Smooth muscle cell (in vitro differentiated cells): Measurements from ENCODE around the gene PDLIM4. TPM values are rescaled to one million over a fixed set of nuclear protein-coding genes. Genes with fewer than 3 reads are reported as not detected.

ENCODE experiments used
- DNase-seq: peaks from one replicate; lab custom pipeline; 2025; ENCODE audit not compliant: unreplicated experiment; lab: John Stamatoyannopoulos, UW
- H2AFZ ChIP-seq: fragments of 200-600 bp; sonication (generic); 2 replicates; pipeline ENCODE4 v1.6.0; 2016; ENCODE audit warnings: antibody characterized with exemption, low read depth, mild to moderate bottlenecking
- H3F3A ChIP-seq: fragments of 200-600 bp; sonication (generic); 2 replicates; pipeline ENCODE4 v1.6.0; 2017; ENCODE audit warnings: antibody characterized with exemption, low read depth
- H3K27ac ChIP-seq: fragments of 200-600 bp; sonication (generic); 2 replicates; pipeline ENCODE4 v1.5.1; 2016; ENCODE audit warnings: low read depth, mild to moderate bottlenecking
- H3K27me3 ChIP-seq: fragments of 200-600 bp; sonication (generic); 2 replicates; pipeline ENCODE4 v1.6.1; 2016; ENCODE audit warnings: low read depth, mild to moderate bottlenecking
- H3K36me3 ChIP-seq: fragments of 200-600 bp; sonication (generic); 2 replicates; pipeline ENCODE4 v1.5.1; 2016; ENCODE audit warnings: low read depth
- H3K4me1 ChIP-seq: fragments of 200-600 bp; sonication (generic); 2 replicates; pipeline ENCODE4 v1.5.1; 2016; ENCODE audit warnings: low read depth
- H3K4me2 ChIP-seq: fragments of 200-600 bp; sonication (generic); 2 replicates; pipeline ENCODE4 v1.6.0; 2016; ENCODE audit warnings: mild to moderate bottlenecking
- H3K4me3 ChIP-seq: fragments of 200-600 bp; sonication (generic); 2 replicates; pipeline ENCODE4 v1.5.1; 2016; ENCODE audit warnings: mild to moderate bottlenecking
- H3K79me2 ChIP-seq: fragments of 200-600 bp; sonication (generic); 2 replicates; pipeline ENCODE4 v1.6.0; 2016; ENCODE audit warnings: low read depth, mild to moderate bottlenecking
- H3K9ac ChIP-seq: fragments of 200-600 bp; sonication (generic); 2 replicates; pipeline ENCODE4 v1.6.0; 2016; ENCODE audit warnings: low read depth
- H3K9me3 ChIP-seq: fragments of 200-600 bp; sonication (generic); replicated peaks from 2 replicates; pipeline ENCODE4 v1.5.1; 2016; ENCODE audit warnings: low read depth
- H4K20me1 ChIP-seq: fragments of 200-600 bp; sonication (generic); 2 replicates; pipeline ENCODE4 v1.6.0; 2016; ENCODE audit warnings: low read depth
- WGBS: methylation state at CpG from one replicate; pipeline ENCODE4 v1.1.7; 2016; ENCODE audit warnings: low lambda C conversion rate; 5-methylcytosine and 5-hydroxymethylcytosine counted together
- polyA plus RNA-seq: library from polyadenylated mRNA; unstranded; fragments of >200 nt; fragmentation: Nextera tagmentation; extraction: Ambion mirVana; gene quantifications from 2 replicates; pipeline ENCODE4 v1.2.1, GENCODE V29; 2016
- total RNA-seq: library from RNA; depleted of rRNA; stranded (reverse); fragments of >200 nt; gene quantifications from 2 replicates; pipeline ENCODE4 v1.2.3, GENCODE V29; 2014
- TF ChIP-seq, protein P1 (sequence below): fragments of 200-600 bp; sonication (generic); IDR thresholded peaks from 2 replicates; pipeline ENCODE4 v1.5.1; 2017; ENCODE audit warnings: borderline replicate concordance, mild to moderate bottlenecking, antibody characterized with exemption; ENCODE audit not compliant: insufficient read depth, poor library complexity, severe bottlenecking

PDLIM4 gene
- total and polyA plus RNA-seq, 2 experiments from 2014 or later, result 93.8 to 275 TPM

- peaks cover 40% of the 10 kb centered on the region for H3K79me2 ChIP-seq
- H2AFZ ChIP-seq, result peak overlapping the region; percentile 53
- H3K27ac ChIP-seq, result peak overlapping the region; percentile 98
- peak overlapping the region; percentile 96 for H3K4me2 ChIP-seq
- peak overlapping the region; percentile 96 for H3K9ac ChIP-seq
- H3K27me3 ChIP-seq, result no peaks in the 10 kb centered on the region
- H4K20me1 ChIP-seq, result peaks cover 43% of the 10 kb centered on the region
- no peaks in the 10 kb centered on the region for H3K9me3 ChIP-seq
- peak overlapping the region; percentile 78 for H3K4me3 ChIP-seq
- no peak for DNase-seq
- peaks cover 5% of the 10 kb centered on the region for H3K4me1 ChIP-seq
- TF ChIP-seq, protein P1, sequence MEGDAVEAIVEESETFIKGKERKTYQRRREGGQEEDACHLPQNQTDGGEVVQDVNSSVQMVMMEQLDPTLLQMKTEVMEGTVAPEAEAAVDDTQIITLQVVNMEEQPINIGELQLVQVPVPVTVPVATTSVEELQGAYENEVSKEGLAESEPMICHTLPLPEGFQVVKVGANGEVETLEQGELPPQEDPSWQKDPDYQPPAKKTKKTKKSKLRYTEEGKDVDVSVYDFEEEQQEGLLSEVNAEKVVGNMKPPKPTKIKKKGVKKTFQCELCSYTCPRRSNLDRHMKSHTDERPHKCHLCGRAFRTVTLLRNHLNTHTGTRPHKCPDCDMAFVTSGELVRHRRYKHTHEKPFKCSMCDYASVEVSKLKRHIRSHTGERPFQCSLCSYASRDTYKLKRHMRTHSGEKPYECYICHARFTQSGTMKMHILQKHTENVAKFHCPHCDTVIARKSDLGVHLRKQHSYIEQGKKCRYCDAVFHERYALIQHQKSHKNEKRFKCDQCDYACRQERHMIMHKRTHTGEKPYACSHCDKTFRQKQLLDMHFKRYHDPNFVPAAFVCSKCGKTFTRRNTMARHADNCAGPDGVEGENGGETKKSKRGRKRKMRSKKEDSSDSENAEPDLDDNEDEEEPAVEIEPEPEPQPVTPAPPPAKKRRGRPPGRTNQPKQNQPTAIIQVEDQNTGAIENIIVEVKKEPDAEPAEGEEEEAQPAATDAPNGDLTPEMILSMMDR, result no peak
- WGBS, result 59% methylated on average over 23 of the region's 23 CpGs
- no peaks in the 10 kb centered on the region for H3K36me3 ChIP-seq
- H3F3A ChIP-seq, result peaks cover 32% of the 10 kb centered on the region
Measured at GRCh38 chr5:132226516-132227234, 30.8 kb upstream of the PDLIM4 start.

DNA sequence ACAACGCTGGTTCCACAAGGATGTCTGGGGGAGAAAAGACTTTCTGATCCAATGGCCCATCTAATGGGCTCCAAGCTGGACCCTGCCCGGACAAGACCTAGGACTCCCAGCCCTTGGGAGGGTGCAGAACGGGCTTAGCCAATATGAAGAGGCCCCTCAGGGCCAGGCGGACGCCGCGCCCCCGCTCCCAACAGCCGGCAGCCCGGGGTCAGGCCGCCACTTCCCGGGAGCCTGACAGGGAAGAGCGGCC is 30.3 kb upstream of the PDLIM4 start:
- peak overlapping the region; percentile 96 for H3K4me2 ChIP-seq
- H2AFZ ChIP-seq, result peak overlapping the region; percentile 53
- no peaks in the 10 kb centered on the region for H3K9me3 ChIP-seq
- WGBS, result 0% methylated on average over 13 of the region's 13 CpGs
- peak overlapping the region; percentile 98 for H3K27ac ChIP-seq
- no peak for DNase-seq
- H3K79me2 ChIP-seq, result peaks cover 35% of the 10 kb centered on the region
- no peaks in the 10 kb centered on the region for H3K27me3 ChIP-seq
- peak overlapping the region; percentile 96 for H3K9ac ChIP-seq
- peaks cover 38% of the 10 kb centered on the region for H4K20me1 ChIP-seq
- H3K4me1 ChIP-seq, result peaks cover 5% of the 10 kb centered on the region
- TF ChIP-seq, protein P1, result no peak
- H3F3A ChIP-seq, result peaks cover 32% of the 10 kb centered on the region
- H3K4me3 ChIP-seq, result peak overlapping the region; percentile 78
- H3K36me3 ChIP-seq, result no peaks in the 10 kb centered on the region

DNA sequence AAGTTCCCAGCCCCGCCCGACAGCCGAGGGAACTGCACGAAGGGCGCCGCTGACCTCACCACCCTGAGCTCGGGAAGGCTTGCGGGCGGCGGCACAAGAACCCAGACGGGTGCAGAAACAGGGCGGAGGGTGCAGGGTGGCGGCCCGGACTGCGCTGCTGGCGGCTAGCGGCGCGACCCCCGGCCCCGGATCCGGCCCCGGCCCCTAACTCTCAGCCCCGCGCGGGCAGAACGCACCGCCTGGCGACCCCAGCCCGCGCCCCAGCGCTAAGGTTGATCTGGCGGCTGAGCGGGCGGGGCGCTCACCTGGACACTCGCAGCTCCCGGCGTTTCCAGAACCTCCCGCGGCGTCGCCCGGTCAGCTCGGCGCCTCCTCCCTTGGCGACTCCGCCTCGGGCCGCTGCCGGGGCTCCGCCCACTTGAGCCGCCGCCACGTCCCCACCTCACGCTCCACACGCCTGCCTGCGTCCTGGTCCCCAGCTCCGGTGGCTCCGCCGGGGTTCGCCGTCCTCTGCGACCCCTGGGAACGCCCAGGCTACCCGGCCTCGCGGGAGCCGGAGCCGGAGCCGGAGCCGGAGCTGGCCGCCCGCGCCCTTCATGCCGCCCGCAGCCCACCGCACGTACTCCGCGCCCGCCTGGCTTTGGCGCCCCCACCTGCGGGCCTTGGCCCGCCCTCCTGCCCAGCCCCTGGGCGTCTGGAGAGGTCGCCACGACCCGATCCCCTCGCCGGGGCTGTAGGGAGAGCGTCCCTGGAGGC is 29.8 kb upstream of the PDLIM4 start, which contains the start of gene P4HA2:
P4HA2 (minus strand) TSS at position 369 of the 756 bp plus-strand sequence. CDS start 9,227 bp downstream, outside the sequence.
- no peaks in the 10 kb centered on the region for H3K27me3 ChIP-seq
- no peaks in the 10 kb centered on the region for H3K36me3 ChIP-seq
- TF ChIP-seq, protein P1, result no peak
- H3K79me2 ChIP-seq, result peaks cover 30% of the 10 kb centered on the region
- H3F3A ChIP-seq, result peaks cover 32% of the 10 kb centered on the region
- H2AFZ ChIP-seq, result peak within 1 kb of the TSS; percentile 53
- peak within 1 kb of the TSS; percentile 98 for H3K27ac ChIP-seq
- H3K9me3 ChIP-seq, result no peaks in the 10 kb centered on the region
- peak within 1 kb of the TSS; percentile 96 for H3K4me2 ChIP-seq
- DNase-seq, result peak; percentile 41
- peaks cover 33% of the 10 kb centered on the region for H4K20me1 ChIP-seq
- H3K4me3 ChIP-seq, result peak within 1 kb of the TSS; percentile 78
- H3K9ac ChIP-seq, result peak within 1 kb of the TSS; percentile 96
- WGBS, result under 1% methylated on average over 52 of the region's 92 CpGs
- peaks cover 5% of the 10 kb centered on the region for H3K4me1 ChIP-seq
